Posterior vena cava (tissue), 2 donors: Measurements from ENCODE around the gene METTL25B. TPM values are rescaled to one million over a fixed set of nuclear protein-coding genes. Genes with fewer than 3 reads are reported as not detected.

Experiments used
- DNase-seq: peaks from one replicate; pipeline ENCODE4 v3.0.0-alpha.2; 2020; ENCODE audit warnings: low spot score
- intact Hi-C, 2 donors: fragments of 100-400 bp; cut with DNase I; formaldehyde crosslinking; loops; one replicate each; pipeline versions ENCODE4 v1.14.1 to v1.14.2; 2022 to 2023
- long read RNA-seq, 2 donors: library from polyadenylated mRNA; unstranded; transcript quantifications; one replicate each; pipeline ENCODE4 v2.0.0, GENCODE V29; 2020 to 2021
- total RNA-seq, 2 donors: library from RNA; stranded (reverse); fragmentation: NEBNext Ultra II Directional; extraction: Animal tissue kit (Norgen Biotek cat#: 25700); gene quantifications; one replicate each; pipeline ENCODE4 v1.2.1, GENCODE V29; 2021
- donor health status: DM: yes; HTN: yes; CAD: no.
- donor health status: DM: yes; HTN: yes; CAD: no.

Gene METTL25B
- 10 to 100 TPM; 19.6 to 21.6 TPM for total RNA-seq
- long read RNA-seq, donor 1, partial matches to known transcripts, result 2 of 9 reads
- long read RNA-seq, donor 1, other reads (novel, unspliced or antisense), result 5 of 9 reads
- long read RNA-seq, donor 2, partial matches to known transcripts, result 1 of 12 reads
- long read RNA-seq, donor 2, other reads (novel, unspliced or antisense), result 8 of 12 reads

DNA sequence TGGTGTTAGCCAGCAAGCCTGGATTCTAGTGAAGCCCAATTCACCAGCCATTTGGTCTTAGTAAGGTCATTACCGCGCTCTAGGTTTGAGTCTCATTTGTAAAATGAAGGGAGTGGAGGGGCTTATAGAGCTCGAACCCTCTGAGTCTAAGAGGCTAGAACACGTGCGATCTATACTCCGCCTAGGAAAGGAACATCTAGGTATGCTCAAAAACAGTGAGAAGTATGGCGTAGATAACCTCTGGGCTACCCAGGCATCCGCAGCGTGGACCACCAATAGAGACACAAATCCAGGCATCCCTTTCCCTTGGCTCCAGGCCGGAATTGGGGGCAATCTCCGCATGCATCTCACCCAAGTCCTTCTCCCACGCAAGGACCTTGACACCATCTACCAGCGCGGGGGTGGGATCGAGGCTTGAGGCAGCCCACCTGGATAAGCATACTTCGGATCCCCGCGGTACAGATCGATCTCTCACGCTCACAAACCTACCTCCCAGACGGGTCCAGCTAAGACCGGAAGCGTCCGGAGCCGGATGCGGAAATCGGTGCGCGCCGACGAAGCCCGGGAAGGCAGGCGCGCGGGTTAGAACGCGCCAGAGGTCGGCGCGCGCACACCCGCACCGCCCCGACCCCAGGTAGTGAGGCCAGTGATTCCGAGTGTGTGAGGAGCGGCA is at the start of gene METTL25B:
METTL25B (plus strand) TSS at position 544 of the 673 bp plus-strand sequence. CDS start 636 bp downstream, outside the sequence.
- DNase-seq, result peak; percentile 96
- intact Hi-C loops, result loop anchor here in 1 of 2 donors (2.0 kb wide), 1 partner anchor 37 kb away; no protein-coding TSS in a partner anchor

DNA sequence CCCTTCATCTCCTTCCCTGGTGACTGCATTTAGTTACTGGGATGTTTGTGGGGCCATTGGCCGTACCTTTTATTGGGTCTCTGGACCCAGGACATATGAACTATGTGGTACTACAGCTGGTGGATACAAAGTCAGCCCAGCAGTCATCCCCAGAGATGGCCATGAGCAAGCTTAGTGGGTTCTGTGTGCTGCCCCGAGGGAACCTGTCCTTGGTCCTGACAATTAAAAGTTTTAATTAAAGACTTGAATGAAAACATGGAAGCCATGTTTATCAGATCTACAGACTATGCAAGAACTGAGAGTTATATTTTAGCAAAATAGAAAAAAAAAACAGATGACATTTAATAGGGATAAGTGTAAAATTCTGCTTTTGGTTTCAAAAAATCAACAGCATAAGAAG is 48.2 kb upstream of the METTL25B start:
- intact Hi-C loops, result no loop called here
- no peak for DNase-seq

DNA sequence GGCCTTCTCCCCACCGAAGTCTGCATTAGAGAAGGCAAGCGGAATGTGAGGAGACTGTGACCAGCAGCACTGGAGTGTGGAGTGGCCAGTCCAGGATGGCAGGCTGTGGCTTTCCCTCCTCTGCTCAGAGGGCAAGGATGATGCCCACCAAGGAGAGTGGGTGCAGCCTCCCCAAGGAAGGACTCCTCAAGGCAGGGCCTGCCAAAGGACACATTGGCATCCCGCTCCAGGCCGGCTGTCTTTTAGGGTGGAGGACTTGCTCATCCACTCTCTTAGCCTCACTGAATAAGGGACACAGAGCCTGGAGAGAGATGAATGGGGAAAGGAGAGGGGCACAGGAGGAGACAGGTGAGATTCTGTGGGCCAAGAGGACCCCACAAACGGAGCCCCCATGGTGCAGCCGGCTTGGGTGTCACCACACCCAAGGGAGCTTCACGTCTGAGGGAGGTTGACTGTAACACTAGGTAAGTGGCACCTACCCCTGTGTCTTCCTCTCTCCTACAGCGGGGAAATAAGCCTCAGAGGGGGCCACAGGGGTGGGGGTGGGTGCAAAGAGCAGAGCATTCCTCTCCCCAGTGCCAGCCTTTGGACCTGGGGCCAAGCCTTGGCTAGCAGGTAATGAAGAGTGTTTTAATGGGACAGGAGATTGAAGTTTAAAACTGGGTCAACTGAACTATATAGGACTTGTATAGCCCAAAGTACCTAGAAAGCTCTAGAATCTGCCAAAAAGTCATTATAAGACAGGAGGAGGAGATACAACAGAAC is 46.9 kb upstream of the METTL25B start:
- intact Hi-C loops, result no loop called here
- no peak for DNase-seq

DNA sequence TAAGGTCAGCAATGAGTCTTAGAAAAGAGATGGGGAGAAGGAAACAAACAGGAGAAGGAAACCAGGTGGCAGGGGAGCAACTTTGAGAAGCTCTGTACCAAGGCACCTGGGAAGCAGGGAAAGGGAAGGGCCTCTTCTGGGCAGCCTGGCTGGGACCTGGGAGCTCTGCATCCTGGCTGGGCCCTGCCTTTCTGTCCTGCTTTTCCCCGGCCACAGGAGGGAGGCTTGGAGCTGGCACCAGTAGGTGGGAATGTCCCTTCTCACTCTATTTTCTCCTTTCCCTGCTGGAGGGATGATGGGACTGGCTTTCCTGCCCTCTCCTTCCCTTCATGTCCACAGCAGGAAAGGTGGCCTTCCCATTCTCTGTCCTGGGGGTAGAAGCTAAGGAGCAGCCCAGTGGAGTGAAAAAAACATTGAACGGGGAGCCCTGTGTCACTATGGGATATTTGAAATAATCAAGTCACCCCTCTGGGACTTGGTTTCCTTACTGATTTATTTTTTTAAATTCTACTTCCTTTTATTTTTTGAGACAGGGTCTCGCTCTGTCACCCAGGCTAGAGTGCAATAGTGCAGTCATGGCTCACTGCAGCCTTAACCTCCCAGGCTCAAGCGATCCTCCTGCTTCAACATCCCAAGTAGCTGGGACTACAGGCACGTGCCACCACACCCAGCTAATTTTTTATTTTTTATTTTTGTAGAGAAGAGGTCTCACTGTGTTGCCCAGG is 45.9 kb upstream of the METTL25B start:
- no peak for DNase-seq
- intact Hi-C loops, result no loop called here

DNA sequence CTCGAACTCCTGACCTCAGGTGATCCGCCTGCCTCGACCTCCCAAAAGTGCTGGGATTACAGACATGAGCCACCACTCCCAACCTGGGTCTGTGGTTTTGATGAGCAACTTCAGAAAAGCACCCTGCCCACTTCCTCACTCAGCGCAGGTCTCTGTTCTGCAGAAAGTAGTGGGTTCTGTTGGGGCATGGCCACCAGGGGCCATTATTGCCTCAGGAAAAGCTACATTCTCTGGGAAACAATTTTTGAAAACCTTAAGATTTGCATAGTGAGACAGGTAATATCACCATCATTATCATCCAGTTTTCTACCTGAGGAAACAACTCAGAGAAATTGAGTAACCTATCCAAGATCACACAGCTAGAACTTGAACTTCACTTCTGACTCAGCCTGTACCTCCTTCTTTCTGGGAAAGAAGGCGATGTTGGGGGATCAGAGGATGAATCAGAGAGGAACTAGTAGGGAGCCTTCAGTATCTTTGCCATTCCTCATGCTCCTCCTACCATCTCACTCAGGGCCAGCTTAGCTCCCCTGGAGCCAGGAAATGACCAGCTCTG is 44.0 kb upstream of the METTL25B start:
- intact Hi-C loops, result no loop called here
- DNase-seq, result no peak

DNA sequence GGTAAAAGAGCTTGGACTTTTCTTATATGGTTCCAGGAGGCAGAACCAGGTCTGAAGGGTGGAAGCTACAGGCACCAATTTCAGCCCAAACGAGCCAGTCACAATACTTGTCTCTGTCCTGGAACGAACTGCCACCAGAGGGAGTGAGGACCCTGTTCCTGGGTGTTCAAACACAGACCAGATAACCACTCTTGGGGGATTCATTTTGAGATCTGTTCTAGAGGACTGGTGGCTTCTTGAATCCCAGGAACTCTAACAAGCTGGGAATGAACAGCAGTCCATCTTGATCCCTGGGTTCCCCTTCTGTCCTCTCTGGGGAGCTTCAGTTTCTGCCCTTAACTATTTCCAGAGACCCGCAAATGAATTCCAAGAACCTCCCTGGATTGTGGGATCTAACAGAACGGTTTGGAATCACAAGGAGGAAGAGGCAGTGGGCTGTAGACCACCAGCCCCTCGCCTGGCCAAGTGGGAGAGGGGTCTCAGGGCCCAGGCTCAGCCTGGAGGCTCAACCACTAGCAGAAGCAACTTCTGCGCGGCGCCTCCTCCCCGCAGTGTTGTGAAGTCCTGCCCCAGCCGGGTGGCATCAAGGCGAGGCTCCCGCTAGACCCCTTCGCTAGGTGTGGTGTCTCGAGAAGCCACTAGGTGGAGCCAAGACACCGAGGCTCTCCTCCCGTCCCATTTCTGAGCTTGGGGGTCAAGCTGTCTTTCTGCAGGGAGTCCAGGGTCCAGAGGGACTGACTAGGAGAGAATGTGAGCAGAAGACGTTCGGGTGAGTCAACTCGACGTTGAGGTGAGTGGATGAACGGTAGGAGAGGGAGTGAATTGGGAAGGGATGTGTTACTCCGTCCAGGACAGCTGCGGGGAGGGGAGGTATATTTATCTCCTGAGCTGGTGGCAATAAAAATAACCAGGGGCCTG is 39.0 kb upstream of the METTL25B start:
- intact Hi-C loops, result no loop called here
- DNase-seq, result peak; percentile 90

DNA sequence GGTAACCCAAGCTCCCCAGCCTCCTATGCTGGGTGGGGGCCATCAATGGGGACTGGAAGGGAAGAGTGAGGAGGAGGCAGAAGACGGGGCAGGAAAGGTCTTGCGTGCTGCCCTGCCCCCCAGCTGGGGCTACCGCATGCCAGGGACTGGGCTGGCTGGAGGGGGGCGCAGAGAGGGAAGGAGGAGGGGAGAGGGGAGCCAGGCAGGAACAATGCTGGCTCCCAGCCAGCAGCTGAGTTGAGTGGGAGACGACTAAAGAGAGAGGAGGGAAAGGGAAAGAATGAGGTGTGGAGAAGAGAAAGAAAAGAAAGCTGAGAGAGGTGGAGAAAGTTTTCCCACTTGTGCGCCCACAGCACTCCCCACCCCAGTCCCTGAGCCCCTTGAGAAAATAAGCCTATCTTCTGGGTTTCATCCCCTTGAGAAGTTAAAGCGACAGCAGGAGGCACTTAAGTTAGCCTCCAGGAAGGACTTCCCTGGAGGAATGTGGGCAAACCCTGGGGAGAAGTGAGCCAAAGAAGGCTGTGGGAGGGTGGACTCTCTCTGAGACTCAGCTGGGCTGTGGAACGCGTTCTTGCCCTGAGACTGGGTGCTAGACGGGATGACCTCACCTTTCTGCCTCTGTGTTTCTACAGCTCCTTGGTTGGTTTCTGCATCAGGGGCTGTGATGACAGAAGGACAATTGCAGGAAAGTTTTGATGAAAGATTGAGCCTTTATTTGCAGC is 38.2 kb upstream of the METTL25B start:
- no peak for DNase-seq
- intact Hi-C loops, result loop anchor here (2.0 to 10.0 kb wide), 3 partner anchors 35 to 195 kb away; no protein-coding TSS in a partner anchor

DNA sequence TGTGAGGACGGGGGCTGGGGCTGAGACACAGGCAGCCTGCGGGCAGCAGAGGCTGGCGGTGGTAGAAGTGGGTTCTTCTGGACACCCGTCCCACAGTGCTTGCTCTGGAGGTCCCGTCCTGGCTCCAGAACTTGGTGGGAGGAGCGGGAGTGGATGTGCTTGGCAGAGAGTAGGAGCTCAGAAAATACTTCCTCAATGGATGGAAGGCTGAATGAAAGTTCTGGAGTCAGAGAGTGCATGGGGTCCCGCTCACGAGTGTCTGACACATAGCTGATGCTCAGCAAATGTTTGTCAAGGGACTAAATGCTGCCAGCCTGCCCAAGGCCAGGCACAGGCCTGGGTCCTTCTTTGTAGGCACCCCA is 37.6 kb upstream of the METTL25B start:
- no peak for DNase-seq
- intact Hi-C loops, result loop anchor here (2.0 to 10.0 kb wide), 3 partner anchors 34 to 194 kb away; no protein-coding TSS in a partner anchor

DNA sequence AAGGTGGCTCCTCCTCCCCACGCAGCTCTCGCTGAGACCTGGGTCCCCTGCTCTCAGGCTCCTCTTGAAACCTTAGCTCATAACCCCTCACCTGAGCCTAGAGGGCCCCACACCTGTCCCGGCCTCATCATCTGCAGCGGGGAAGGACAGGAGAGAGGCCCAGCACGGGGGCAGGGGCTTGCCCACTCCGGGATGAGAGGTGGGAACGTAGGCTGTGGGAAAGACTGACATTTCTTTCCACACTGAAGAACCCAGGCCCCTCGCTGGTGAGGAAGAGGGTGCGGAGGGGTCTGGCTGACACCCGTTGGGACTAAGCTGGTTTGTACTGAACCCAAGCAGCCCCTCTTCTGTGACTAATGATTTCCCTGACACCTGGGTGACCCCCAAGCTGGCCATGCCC is 37.1 kb upstream of the METTL25B start:
- intact Hi-C loops, result loop anchor here (2.0 to 10.0 kb wide), 3 partner anchors 34 to 194 kb away; no protein-coding TSS in a partner anchor
- DNase-seq, result no peak

DNA sequence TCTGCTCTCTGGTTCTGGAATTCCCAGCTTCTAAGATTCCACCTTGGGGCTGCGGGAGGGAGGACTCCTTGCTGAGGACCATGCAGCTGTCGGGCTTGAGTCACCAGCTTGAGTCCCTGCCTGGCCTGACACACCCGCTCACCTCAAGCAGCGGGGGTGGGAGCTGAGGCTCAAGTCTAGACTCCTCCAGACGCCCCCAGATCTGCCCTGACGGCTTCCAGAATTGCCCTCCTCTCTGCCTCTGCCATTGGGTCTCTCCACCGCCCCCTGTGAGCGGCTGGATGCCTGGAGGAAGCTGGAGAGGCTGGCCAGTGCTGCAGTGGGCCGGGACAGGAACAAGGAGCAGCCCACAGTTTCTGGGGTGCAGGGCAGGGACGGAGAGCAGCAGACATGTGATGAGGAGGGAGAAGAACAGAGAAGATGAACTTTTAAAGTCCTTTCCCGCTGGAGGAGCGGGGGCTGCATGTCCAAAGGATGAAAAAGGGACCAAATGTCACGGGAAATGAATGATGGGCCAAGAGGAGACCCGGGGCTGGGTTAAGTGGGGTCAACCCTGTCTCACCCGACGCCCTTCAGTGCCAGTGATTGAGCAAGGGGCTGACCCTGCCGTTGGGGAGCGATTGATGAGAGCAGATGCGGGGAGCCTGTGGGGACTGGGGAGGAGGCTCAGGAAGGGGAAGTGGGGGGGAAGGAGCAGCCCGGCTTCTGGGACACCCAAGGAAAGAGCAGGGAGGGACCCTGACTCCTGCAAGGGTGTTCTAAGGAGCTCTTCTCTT is 36.4 kb upstream of the METTL25B start:
- no peak for DNase-seq
- intact Hi-C loops, result loop anchor here (2.0 to 10.0 kb wide), 3 partner anchors 33 to 193 kb away; no protein-coding TSS in a partner anchor

DNA sequence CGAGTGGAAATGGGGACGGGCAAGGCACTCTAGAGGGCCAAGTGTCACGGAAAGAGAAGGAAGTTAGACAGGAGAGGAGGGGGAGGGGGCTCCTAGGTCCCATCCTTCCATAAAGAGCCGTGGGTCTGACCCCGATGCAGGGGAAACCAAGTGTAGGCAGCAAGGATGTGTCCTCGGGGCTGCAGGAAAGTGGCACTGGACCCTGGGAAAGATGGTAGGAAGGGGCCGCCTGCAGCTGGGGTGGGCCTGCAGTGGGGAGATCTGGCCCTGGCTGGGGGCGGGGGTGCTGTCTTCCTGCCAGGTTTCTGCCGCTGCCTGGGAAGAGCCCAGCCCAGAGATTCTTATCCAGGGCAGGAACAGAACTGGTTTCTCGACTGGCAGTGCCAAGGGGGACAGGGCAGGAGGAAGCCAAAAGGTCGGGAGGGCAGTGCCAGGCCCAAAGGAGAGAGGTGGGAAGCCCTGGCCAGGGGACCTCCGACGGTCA is 35.8 kb upstream of the METTL25B start:
- no peak for DNase-seq
- intact Hi-C loops, result loop anchor here in 1 of 2 donors (10.0 kb wide), 1 partner anchor 192 kb away; no protein-coding TSS in a partner anchor

DNA sequence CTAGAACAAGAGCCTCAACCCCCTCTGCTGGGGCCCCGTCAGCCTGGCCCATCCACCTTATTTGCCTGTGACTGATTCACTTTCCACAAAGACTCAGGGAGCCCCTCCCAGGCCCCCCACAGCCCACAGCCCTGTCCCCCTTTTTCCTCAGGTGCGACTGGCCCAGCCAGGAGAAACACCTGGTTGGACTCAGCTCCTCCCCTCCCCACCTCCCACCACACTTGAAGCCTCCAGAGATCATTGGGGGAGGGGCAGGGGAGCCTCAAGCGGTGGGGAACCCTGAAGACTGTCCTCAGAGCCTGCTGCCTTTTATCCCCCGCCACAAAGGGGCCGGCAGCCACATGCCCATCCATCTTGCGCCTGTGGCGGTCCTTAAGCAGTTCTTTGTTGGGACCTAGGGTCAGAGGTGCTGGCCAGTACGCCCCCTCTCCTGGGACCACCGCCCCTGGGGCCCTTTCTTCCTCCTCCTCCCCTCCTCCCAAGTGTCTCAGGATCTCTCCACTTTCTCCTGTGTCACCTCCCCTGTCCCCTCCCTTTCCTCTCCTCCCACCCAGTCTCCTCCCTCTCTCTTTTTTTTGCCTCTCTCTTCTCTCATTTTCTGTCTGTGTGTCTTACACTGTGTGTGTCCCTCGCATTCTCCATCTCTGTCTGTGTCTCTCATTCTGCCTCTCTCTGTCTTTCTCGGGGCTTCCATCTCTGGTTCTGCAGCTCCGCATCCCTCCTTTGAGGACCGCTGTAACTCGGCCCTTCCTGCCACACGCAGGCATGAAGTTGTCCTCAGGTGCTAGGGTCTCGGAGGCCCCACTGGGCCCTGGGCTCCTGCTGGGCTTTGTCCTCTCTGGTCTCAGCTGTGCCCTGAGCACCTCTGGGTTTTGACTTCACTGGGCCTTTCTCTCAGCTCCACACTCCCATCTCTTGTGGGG is 35.1 kb upstream of the METTL25B start:
- intact Hi-C loops, result loop anchor here in 1 of 2 donors (10.0 kb wide), 1 partner anchor 192 kb away; no protein-coding TSS in a partner anchor
- DNase-seq, result no peak

DNA sequence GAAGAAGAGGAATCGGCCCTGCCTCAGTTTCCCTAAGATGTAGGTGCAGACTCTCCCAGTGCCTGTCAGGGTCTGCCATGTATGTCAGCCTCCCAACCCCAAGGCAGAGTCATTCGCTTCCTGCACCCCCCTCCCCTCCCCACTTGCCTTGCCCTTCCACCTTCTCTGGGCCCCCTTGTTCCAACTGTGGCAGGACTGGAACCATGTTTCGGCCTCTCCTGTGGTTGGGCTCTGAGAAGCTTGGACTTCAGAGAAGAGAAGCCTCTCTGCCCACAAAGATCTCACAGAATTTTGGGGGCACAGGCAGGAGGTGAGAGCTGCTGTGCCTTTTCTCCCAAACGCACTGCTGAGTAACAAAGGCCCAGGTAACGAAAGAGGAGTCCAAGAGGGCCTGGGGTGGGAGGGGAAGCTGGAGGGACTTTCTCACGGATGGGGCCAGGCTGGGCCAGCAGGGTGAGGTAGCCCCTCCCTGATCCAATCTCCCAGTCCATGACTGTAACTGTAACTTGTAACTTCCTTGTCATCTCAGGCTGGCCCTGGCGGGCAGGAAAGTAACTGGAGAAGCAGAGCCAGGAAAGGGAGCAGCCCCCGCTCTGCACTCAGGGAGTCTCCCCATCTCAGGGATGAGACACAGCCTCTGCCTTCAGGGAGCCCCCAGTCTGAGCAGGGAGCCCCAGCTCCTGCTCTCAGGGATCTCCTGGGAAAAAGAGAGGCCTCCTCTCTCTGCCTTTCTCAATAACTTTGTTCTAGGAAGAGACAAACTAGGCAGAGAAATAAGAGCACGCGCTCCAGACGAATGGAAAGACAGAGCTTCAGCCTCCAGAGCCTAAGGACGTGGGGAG is 34.2 kb upstream of the METTL25B start:
- intact Hi-C loops, result loop anchor here in 1 of 2 donors (10.0 kb wide), 1 partner anchor 191 kb away; no protein-coding TSS in a partner anchor
- no peak for DNase-seq

DNA sequence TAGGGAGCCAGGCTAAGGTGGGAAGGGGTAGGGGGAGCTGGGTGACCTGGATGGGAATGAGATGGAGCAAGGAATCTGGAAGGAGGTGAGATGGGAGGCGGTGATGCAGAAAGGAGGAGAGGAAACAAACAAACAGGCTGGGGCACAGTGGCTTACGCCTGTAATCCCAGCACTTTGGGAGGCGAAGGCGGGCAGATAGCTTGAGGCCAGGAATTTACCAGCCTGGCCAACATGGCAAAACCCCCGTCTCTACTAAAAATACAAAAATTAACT is 33.6 kb upstream of the METTL25B start:
- no peak for DNase-seq
- intact Hi-C loops, result loop anchor here in 1 of 2 donors (10.0 kb wide), 1 partner anchor 190 kb away; no protein-coding TSS in a partner anchor

DNA sequence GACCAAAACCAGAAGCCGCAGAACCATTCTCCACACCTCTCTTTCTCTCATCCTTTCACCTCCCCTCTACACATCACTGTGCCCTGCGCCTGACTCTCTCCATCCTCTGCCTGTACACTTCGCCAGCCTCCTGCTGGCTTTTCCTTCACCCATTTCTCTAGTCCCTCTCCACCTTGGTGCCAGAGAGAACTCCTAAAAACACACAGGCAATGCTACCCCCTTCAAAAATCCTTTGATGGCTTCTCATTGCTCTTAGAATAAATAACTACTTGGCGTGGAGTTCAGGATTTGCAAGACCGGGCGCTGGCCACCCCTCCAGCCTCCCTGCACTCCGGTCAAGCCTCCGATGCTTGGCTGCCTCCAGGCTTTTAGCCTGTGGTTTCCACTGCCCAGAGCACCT is 31.5 kb upstream of the METTL25B start:
- no peak for DNase-seq
- intact Hi-C loops, result loop anchor here in 1 of 2 donors (10.0 kb wide), 1 partner anchor 188 kb away; no protein-coding TSS in a partner anchor
